H9 (cell line): ENCODE data around the gene GRM5. TPM values are rescaled to one million over a fixed set of nuclear protein-coding genes. Genes with fewer than 3 reads are reported as not detected.
"Not testable (repeated sequence)": the region's sequence is repeated elsewhere in the genome, so short reads cannot be mapped to it uniquely, and the experiment has no call there.

Source experiments
- DNase-seq: peaks from one replicate; pipeline ENCODE4 v3.0.0-alpha.2; 2017
- H2AFZ ChIP-seq: one replicate; pipeline ENCODE4 v1.6.1; 2013; ENCODE audit warnings: mild to moderate bottlenecking, low read length, control low read depth, moderate library complexity
- H2AK5ac ChIP-seq: 2 replicates; pipeline ENCODE4 v1.6.1; 2013; ENCODE audit warnings: low read length, control low read depth, mixed read lengths; ENCODE audit not compliant: insufficient read length
- H2BK120ac ChIP-seq: one replicate; pipeline ENCODE4 v1.6.1; 2013; ENCODE audit warnings: low read depth, mild to moderate bottlenecking, low read length, control low read depth, inconsistent platforms; ENCODE audit not compliant: poor library complexity, severe bottlenecking
- H2BK12ac ChIP-seq: 2 replicates; pipeline ENCODE4 v1.6.1; 2013; ENCODE audit warnings: low read length, control low read depth, mixed read lengths, low read depth; ENCODE audit not compliant: insufficient read length
- H2BK15ac ChIP-seq: 2 replicates; pipeline ENCODE4 v1.6.1; 2013; ENCODE audit warnings: low read depth, low read length, control low read depth
- H2BK20ac ChIP-seq: one replicate; pipeline ENCODE4 v1.6.1; 2013; ENCODE audit warnings: low read depth, mild to moderate bottlenecking, low read length, control low read depth, inconsistent platforms; ENCODE audit not compliant: poor library complexity, severe bottlenecking
- H2BK5ac ChIP-seq: 2 replicates; pipeline ENCODE4 v1.6.1; 2013; ENCODE audit warnings: low read length, control low read depth, mixed read lengths; ENCODE audit not compliant: insufficient read length
- H3K14ac ChIP-seq: 2 replicates; pipeline ENCODE4 v1.6.1; 2013; ENCODE audit warnings: low read length, control low read depth; ENCODE audit not compliant: insufficient read depth
- H3K18ac ChIP-seq: 2 replicates; pipeline ENCODE4 v1.6.1; 2013; ENCODE audit warnings: low read depth, mild to moderate bottlenecking, mixed read lengths, low read length, control low read depth; ENCODE audit not compliant: insufficient read length
- H3K23ac ChIP-seq: 2 replicates; pipeline ENCODE4 v1.6.1; 2013; ENCODE audit warnings: low read length, control low read depth, mixed read lengths, low read depth; ENCODE audit not compliant: insufficient read length
- H3K23me2 ChIP-seq: 2 replicates; pipeline ENCODE4 v1.6.1; 2013; ENCODE audit warnings: low read depth, mild to moderate bottlenecking, mixed read lengths, low read length, control low read depth; ENCODE audit not compliant: insufficient read length, poor library complexity, severe bottlenecking
- H3K27ac ChIP-seq: 2 replicates; pipeline ENCODE4 v1.5.1; 2013; ENCODE audit warnings: low read length, control low read depth, mixed read lengths, low read depth; ENCODE audit not compliant: insufficient read length
- H3K27me3 ChIP-seq: 2 replicates; pipeline ENCODE4 v1.6.1; 2013; ENCODE audit warnings: low read length, control low read depth, inconsistent platforms; ENCODE audit not compliant: insufficient read depth
- H3K4ac ChIP-seq: 2 replicates; pipeline ENCODE4 v1.6.1; 2013; ENCODE audit warnings: low read depth, mild to moderate bottlenecking, control low read depth, inconsistent platforms, low read length, moderate library complexity
- H3K4me1 ChIP-seq: 2 replicates; pipeline ENCODE4 v1.6.1; 2013; ENCODE audit warnings: low read length, control low read depth, inconsistent platforms; ENCODE audit not compliant: insufficient read depth
- H3K4me2 ChIP-seq: 2 replicates; pipeline ENCODE4 v1.6.1; 2013; ENCODE audit warnings: low read length, control low read depth, mixed read lengths; ENCODE audit not compliant: insufficient read length, insufficient read depth
- H3K56ac ChIP-seq: 2 replicates; pipeline ENCODE4 v1.6.1; 2013; ENCODE audit warnings: low read depth, mild to moderate bottlenecking, mixed read lengths, low read length, control low read depth; ENCODE audit not compliant: insufficient read length
- H3K79me1 ChIP-seq: 2 replicates; pipeline ENCODE4 v1.6.1; 2013; ENCODE audit warnings: low read depth, mild to moderate bottlenecking, moderate library complexity, low read length, control low read depth, inconsistent platforms; ENCODE audit not compliant: insufficient read depth, poor library complexity, severe bottlenecking
- H3K79me2 ChIP-seq: 2 replicates; pipeline ENCODE4 v1.6.1; 2013; ENCODE audit warnings: low read length, control low read depth, inconsistent platforms; ENCODE audit not compliant: insufficient read depth
- H3K9ac ChIP-seq: 2 replicates; pipeline ENCODE4 v1.6.1; 2013; ENCODE audit warnings: low read length, control low read depth, mixed read lengths; ENCODE audit not compliant: insufficient read length; ENCODE audit errors: extremely low read depth
- H3K9me3 ChIP-seq: one replicate; pipeline ENCODE4 v1.6.1; 2013; ENCODE audit warnings: low read depth, low read length, inconsistent platforms; ENCODE audit not compliant: control insufficient read depth
- H3T11ph ChIP-seq: one replicate; pipeline ENCODE4 v1.6.1; 2013; ENCODE audit warnings: mild to moderate bottlenecking, low read length, control low read depth, inconsistent platforms
- H4K20me1 ChIP-seq: one replicate; pipeline ENCODE4 v1.6.1; 2013; ENCODE audit not compliant: control insufficient read depth, insufficient read length, insufficient read depth
- H4K5ac ChIP-seq: 2 replicates; pipeline ENCODE4 v1.6.1; 2013; ENCODE audit warnings: low read depth, mild to moderate bottlenecking, mixed read lengths, low read length, control low read depth; ENCODE audit not compliant: insufficient read length
- H4K8ac ChIP-seq: replicated peaks from 2 replicates; pipeline ENCODE4 v1.6.1; 2013; ENCODE audit warnings: low read length, control low read depth, mixed read lengths, low read depth; ENCODE audit not compliant: insufficient read length
- H4K91ac ChIP-seq: 2 replicates; pipeline ENCODE4 v1.6.1; 2013; ENCODE audit warnings: low read depth, mild to moderate bottlenecking, moderate library complexity, mixed read lengths, low read length, control low read depth; ENCODE audit not compliant: insufficient read length
- H3K27ac Mint-ChIP-seq, 3 experiments: 2 replicates in 2 of 3; 3 replicates in 1 of 3; pipeline ENCODE4 v1.8.0; 2020 to 2021; ENCODE audit warnings: mixed read lengths in 3 of 3, mild to moderate bottlenecking in 1 of 3, moderate library complexity in 1 of 3
- H3K27me3 Mint-ChIP-seq: 2 replicates; pipeline ENCODE4 v1.8.0; 2021; ENCODE audit warnings: low read depth, mild to moderate bottlenecking, moderate library complexity, mixed read lengths
- H3K36me3 Mint-ChIP-seq, 3 experiments: 2 replicates in 2 of 3; 3 replicates in 1 of 3; pipeline ENCODE4 v1.8.0; 2020 to 2021; ENCODE audit warnings: low read depth in 3 of 3, mixed read lengths in 3 of 3; ENCODE audit not compliant: insufficient read depth in 1 of 3
- H3K4me1 Mint-ChIP-seq, 2 experiments: 2 replicates each; pipeline ENCODE4 v1.8.0; 2020; ENCODE audit warnings: mixed read lengths in 2 of 2
- H3K4me3 Mint-ChIP-seq, 2 experiments: 2 replicates in 1 of 2; 3 replicates in 1 of 2; pipeline ENCODE4 v1.8.0; 2020 to 2021; ENCODE audit warnings: mild to moderate bottlenecking in 2 of 2, mixed read lengths in 2 of 2, moderate library complexity in 1 of 2
- H3K9me3 Mint-ChIP-seq, 2 experiments: 2 replicates in 1 of 2; 3 replicates in 1 of 2; pipeline ENCODE4 v1.8.0; 2020; ENCODE audit warnings: mild to moderate bottlenecking in 2 of 2, mixed read lengths in 2 of 2, moderate library complexity in 1 of 2
- WGBS: extraction: QIAGEN DNeasy Blood & Tissue Kit; methylation state at CpG from one replicate; pipeline ENCODE4 v1.1.7; 2013; ENCODE audit warnings: missing lambda C conversion rate, low lambda C conversion rate, mixed read lengths; ENCODE audit not compliant: insufficient read length; ENCODE audit errors: extremely low coverage; 5-methylcytosine and 5-hydroxymethylcytosine counted together
- total RNA-seq: library from RNA; stranded (reverse); gene quantifications from 2 replicates; pipeline ENCODE4 v1.2.1, GENCODE V29; 2021
- TF ChIP-seq, protein P1 (sequence below): fragments of 200-600 bp; sonication (generic); conservative IDR thresholded peaks from 3 replicates; pipeline ENCODE4 v1.8.0; 2021; ENCODE audit warnings: antibody characterized with exemption, mild to moderate bottlenecking

Gene GRM5
- total RNA-seq, 1 experiment from 2014 or later = not detected

GRCh38 chr11:89097956-89098355 lies 32.2 kb upstream of the GRM5 start:
- not testable (repeated sequence) for H4K8ac ChIP-seq, H3K18ac ChIP-seq, H3K79me1 ChIP-seq, H2AFZ ChIP-seq, H2BK20ac ChIP-seq, H2BK15ac ChIP-seq, H3K4me1 Mint-ChIP-seq, H3K79me2 ChIP-seq, H4K91ac ChIP-seq, H3K27ac Mint-ChIP-seq, H3K27me3 Mint-ChIP-seq, H3K23me2 ChIP-seq, H3K9ac ChIP-seq, H3K4me2 ChIP-seq, H3K56ac ChIP-seq, H3K27ac ChIP-seq, H2BK120ac ChIP-seq, H3K14ac ChIP-seq, H3K9me3 ChIP-seq, H2BK12ac ChIP-seq, H2AK5ac ChIP-seq, H3K4me1 ChIP-seq, H2BK5ac ChIP-seq, H3K36me3 Mint-ChIP-seq, H3T11ph ChIP-seq, H4K5ac ChIP-seq, H3K27me3 ChIP-seq, H3K4ac ChIP-seq, H3K9me3 Mint-ChIP-seq, H3K4me3 Mint-ChIP-seq, H3K23ac ChIP-seq, H4K20me1 ChIP-seq
- DNase-seq = peak; percentile 35
- no CpG with 5 or more reads among the region's 1 CpG for WGBS
- TF ChIP-seq, protein P1, sequence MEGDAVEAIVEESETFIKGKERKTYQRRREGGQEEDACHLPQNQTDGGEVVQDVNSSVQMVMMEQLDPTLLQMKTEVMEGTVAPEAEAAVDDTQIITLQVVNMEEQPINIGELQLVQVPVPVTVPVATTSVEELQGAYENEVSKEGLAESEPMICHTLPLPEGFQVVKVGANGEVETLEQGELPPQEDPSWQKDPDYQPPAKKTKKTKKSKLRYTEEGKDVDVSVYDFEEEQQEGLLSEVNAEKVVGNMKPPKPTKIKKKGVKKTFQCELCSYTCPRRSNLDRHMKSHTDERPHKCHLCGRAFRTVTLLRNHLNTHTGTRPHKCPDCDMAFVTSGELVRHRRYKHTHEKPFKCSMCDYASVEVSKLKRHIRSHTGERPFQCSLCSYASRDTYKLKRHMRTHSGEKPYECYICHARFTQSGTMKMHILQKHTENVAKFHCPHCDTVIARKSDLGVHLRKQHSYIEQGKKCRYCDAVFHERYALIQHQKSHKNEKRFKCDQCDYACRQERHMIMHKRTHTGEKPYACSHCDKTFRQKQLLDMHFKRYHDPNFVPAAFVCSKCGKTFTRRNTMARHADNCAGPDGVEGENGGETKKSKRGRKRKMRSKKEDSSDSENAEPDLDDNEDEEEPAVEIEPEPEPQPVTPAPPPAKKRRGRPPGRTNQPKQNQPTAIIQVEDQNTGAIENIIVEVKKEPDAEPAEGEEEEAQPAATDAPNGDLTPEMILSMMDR = peak; percentile 76

- not testable (repeated sequence) for H3K27me3 ChIP-seq, H3K9me3 Mint-ChIP-seq, H4K5ac ChIP-seq, H2BK120ac ChIP-seq, H3K4ac ChIP-seq, H2BK5ac ChIP-seq, H3K27me3 Mint-ChIP-seq, H3T11ph ChIP-seq, H3K27ac ChIP-seq, DNase-seq, H3K79me1 ChIP-seq, H3K23me2 ChIP-seq, H2BK15ac ChIP-seq, H4K91ac ChIP-seq, H3K14ac ChIP-seq, H3K9ac ChIP-seq, H3K36me3 Mint-ChIP-seq, H3K9me3 ChIP-seq, H3K56ac ChIP-seq, H4K20me1 ChIP-seq, H3K27ac Mint-ChIP-seq, H2BK20ac ChIP-seq, H3K4me2 ChIP-seq, H3K4me1 ChIP-seq, H3K4me3 Mint-ChIP-seq, H3K23ac ChIP-seq, H3K4me1 Mint-ChIP-seq, H2AK5ac ChIP-seq, H4K8ac ChIP-seq, H3K79me2 ChIP-seq, H3K18ac ChIP-seq, H2AFZ ChIP-seq, H2BK12ac ChIP-seq
- no CpG with 5 or more reads among the region's 2 CpGs for WGBS
These were observed 28.0 kb upstream of the GRM5 start for GRCh38 chr11:89093806-89094205.
